Testis (tissue), 3 donors: ENCODE results near the gene TSPAN7. TPM values are rescaled to one million over a fixed set of nuclear protein-coding genes. Genes with fewer than 3 reads are reported as not detected.

Source experiments
- DNase-seq: peaks from one replicate; pipeline ENCODE4 v3.0.0-alpha.2; 2019
- H3K27ac ChIP-seq, 2 donors: fragments of 200-600 bp; sonication (generic); one replicate each; pipeline ENCODE4 v1.5.1; 2019
- H3K27me3 ChIP-seq: fragments of 200-600 bp; sonication (generic); one replicate; pipeline ENCODE4 v1.5.1; 2019
- H3K36me3 ChIP-seq: fragments of 200-600 bp; sonication (generic); one replicate; pipeline ENCODE4 v1.5.1; 2017; ENCODE audit warnings: low read depth; ENCODE audit errors: missing control alignments
- H3K4me1 ChIP-seq: fragments of 200-600 bp; sonication (generic); one replicate; pipeline ENCODE4 v1.5.1; 2019
- H3K4me3 ChIP-seq, 2 donors: fragments of 200-600 bp; sonication (generic); one replicate each; pipeline ENCODE4 v1.5.1; 2017 to 2019
- H3K9me3 ChIP-seq: fragments of 200-600 bp; sonication (generic); one replicate; pipeline ENCODE4 v1.5.1; 2017
- CTCF ChIP-seq, 3 experiments: fragments of 450-650 bp in 2 of 3; fragments of 200-600 bp in 1 of 3; sonication (generic) in 1 of 3; IDR thresholded peaks; one replicate each; pipeline ENCODE4 v1.5.1; 2016 to 2019; ENCODE audit warnings: antibody characterized with exemption in 3 of 3, mild to moderate bottlenecking in 2 of 3, moderate library complexity in 1 of 3
- POLR2A ChIP-seq: fragments of 450-650 bp; IDR thresholded peaks from one replicate; pipeline ENCODE4 v1.6.1; 2017; ENCODE audit warnings: antibody characterized with exemption, mild to moderate bottlenecking, moderate library complexity
- WGBS, 2 donors: methylation state at CpG; one replicate each; pipeline ENCODE4 v1.1.5; 2018; 5-methylcytosine and 5-hydroxymethylcytosine counted together
- intact Hi-C: fragments of 100-400 bp; cut with DNase I; formaldehyde crosslinking; loops from one replicate; pipeline ENCODE4 v1.15.1; 2023; ENCODE audit warnings: low total_unique reads
- polyA plus RNA-seq: library from polyadenylated mRNA; stranded (reverse); fragments of 350-450 nt; fragmentation: Illumina TruSeq; extraction: RNeasy Lipid Tissue Mini Kit (QIAGEN cat#74804); gene quantifications from one replicate; pipeline ENCODE4 v1.2.3, GENCODE V29; 2014; ENCODE audit warnings: low read depth, low replicate concordance; ENCODE audit not compliant: insufficient read depth
- total RNA-seq, 2 donors: library from RNA; depleted of rRNA; stranded (reverse); fragments of >200 nt; gene quantifications; one replicate each; pipeline ENCODE4 v1.2.3, GENCODE V29; 2016

The TSPAN7 gene
- total and polyA plus RNA-seq, 3 donors from 2014 or later: 5.7 to 21.5 (median 6.4) TPM

DNA sequence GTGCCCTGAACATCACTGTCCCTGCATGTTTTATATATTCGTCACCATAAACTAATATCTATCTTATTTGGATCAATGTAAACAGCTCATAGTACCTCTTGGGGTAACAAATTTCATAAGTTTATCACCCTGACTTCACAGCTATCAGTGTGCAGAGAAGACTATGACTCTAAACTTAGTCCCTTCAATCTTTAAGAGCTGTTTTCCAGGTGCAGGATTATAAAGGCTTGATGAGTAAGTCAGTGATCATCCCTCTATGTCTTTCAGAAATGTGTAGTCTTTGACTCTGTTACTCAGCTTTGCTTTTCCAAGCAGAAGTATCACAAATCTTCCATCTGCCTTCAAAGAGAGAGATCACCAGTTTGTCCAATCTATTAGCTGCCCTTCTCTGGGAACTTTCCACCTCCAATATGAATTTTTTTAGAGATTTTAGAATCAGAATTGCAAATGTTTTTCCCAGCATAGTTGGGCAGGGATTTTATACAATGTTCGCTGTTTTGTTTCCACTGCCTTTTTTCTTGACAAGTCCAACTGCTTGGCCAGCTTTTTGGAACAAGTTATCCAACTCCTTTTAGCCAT lies 45.1 kb upstream of the TSPAN7 start:
- no peaks in the 10 kb centered on the region for H3K4me1 ChIP-seq
- intact Hi-C loops: no loop called here
- no peak for DNase-seq
- 74 to 84% methylated on average over 2 of the region's 2 CpGs for WGBS, 2 donors
- H3K9me3 ChIP-seq: no peaks in the 10 kb centered on the region
- no peak overlapping the region for H3K27ac ChIP-seq
- no peaks in the 10 kb centered on the region for H3K36me3 ChIP-seq
- TF ChIP-seq CTCF (IDR thresholded peaks at IDR 0.05) (no peak), POLR2A (no peak)
- H3K27me3 ChIP-seq: no peaks in the 10 kb centered on the region
- no peak overlapping the region for H3K4me3 ChIP-seq

GRCh38 chrX:38519651-38520050 lies 41.7 kb upstream of the TSPAN7 start:
- Histone ChIP-seq H3K27ac (no peak overlapping the region), H3K36me3 (no peaks in the 10 kb centered on the region), H3K4me1 (no peaks in the 10 kb centered on the region), H3K9me3 (no peaks in the 10 kb centered on the region), H3K27me3 (no peaks in the 10 kb centered on the region), H3K4me3 (no peak overlapping the region)
- TF ChIP-seq CTCF (IDR thresholded peaks at IDR 0.05) (no peak), POLR2A (no peak)
- WGBS, 2 donors: 94 to 98% methylated on average over 6 of the region's 6 CpGs
- intact Hi-C loops: no loop called here
- DNase-seq: no peak

- TF ChIP-seq POLR2A: no peak
- TF ChIP-seq CTCF (IDR thresholded peaks at IDR 0.05): no peak
- H3K36me3 ChIP-seq: no peaks in the 10 kb centered on the region
- no peak for DNase-seq
- H3K9me3 ChIP-seq: no peaks in the 10 kb centered on the region
- no peaks in the 10 kb centered on the region for H3K4me1 ChIP-seq
- H3K27ac ChIP-seq: no peak overlapping the region
- no peak overlapping the region for H3K4me3 ChIP-seq
- intact Hi-C loops: no loop called here
- H3K27me3 ChIP-seq: no peaks in the 10 kb centered on the region
- WGBS, 2 donors: 63 to 82% methylated on average over 2 of the region's 2 CpGs
Observed at GRCh38 chrX:38538134-38538533, 23.2 kb upstream of the TSPAN7 start.

GRCh38 chrX:38539748-38540147 lies 21.6 kb upstream of the TSPAN7 start:
- Histone ChIP-seq H3K27me3 (no peaks in the 10 kb centered on the region), H3K4me3 (no peak overlapping the region), H3K36me3 (no peaks in the 10 kb centered on the region), H3K9me3 (no peaks in the 10 kb centered on the region), H3K27ac (no peak overlapping the region), H3K4me1 (no peaks in the 10 kb centered on the region)
- TF ChIP-seq POLR2A: no peak
- no peak for TF ChIP-seq CTCF (IDR thresholded peaks at IDR 0.05)
- DNase-seq: no peak
- WGBS, 2 donors: 90% methylated on average over 1 of the region's 1 CpG; no CpG with 5 or more reads in 1 of the 2 donors
- intact Hi-C loops: no loop called here

- no peak for TF ChIP-seq CTCF (IDR thresholded peaks at IDR 0.05)
- no peak for TF ChIP-seq POLR2A
- Histone ChIP-seq H3K4me3 (no peak overlapping the region), H3K27ac (no peak overlapping the region), H3K27me3 (no peaks in the 10 kb centered on the region), H3K4me1 (no peaks in the 10 kb centered on the region), H3K36me3 (no peaks in the 10 kb centered on the region), H3K9me3 (no peaks in the 10 kb centered on the region)
- no peak for DNase-seq
- 79 to 80% methylated on average over 3 of the region's 3 CpGs for WGBS, 2 donors
- intact Hi-C loops: no loop called here
Observed at GRCh38 chrX:38548508-38548907, 12.8 kb upstream of the TSPAN7 start.
